ENCODE data around the gene LEMD2.

Gene LEMD2

DNA sequence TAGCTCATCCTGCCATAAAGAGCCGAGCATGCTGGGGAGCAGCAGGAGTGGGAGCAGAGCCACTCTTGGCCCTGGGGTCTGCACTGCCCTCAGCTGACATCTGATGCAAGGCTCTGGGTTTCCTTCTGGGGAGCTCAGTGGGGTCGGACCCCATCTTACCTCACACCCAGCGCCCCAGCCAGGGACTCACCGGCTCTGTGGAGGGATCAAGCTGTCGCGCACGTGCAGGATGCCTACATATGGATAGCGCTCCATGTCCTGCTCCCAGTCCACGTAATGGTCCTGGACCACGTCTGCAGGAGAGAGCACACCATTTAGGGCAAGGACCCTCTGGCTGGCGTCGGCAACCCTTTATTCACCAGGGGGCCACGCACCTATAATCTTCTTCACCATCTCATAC, 12.2 kb downstream of the LEMD2 start:
- no peak for DNase-seq (ENCODE audit: low spot score)

DNA sequence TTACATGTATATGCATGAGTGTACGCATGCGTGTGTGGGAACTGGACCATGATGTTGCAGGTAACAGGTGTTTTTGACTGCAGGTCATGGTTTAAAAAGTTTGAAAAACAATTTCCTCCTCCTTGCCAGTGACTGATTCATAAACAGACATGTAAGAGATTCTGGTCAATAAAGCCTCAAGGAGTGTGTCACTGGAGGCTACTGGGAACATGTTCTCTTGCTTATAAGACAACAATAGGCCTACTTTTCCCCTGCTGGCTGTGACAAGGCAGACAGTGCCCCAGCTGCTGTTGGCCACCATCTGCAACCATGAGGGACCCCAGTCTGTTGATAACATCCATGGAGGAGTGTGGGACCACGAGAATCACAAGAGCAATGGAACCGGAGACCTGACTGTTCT, 12.7 kb downstream of the LEMD2 start:
- DNase-seq (ENCODE audit: low spot score): no peak

DNA sequence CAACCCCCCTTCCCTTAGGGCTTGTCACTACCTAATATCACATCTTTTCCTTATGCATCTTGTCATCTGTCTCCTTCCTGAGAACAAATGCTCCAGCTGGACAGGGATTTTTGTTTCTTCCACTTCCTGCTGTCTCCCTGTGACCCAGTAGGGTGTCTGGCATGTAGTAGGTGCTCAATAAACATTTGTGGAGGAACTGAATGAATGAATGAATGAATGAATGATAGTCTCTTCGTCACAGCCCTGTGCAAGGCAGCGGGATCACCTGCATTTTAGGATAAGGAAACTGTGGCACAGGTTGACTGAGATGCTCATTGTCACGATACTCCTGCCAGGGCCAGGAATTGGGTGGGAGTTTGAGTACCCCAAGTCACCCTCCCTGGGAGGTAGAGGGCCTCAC, 14.2 kb downstream of the LEMD2 start:
- DNase-seq (ENCODE audit: low spot score): no peak

DNA sequence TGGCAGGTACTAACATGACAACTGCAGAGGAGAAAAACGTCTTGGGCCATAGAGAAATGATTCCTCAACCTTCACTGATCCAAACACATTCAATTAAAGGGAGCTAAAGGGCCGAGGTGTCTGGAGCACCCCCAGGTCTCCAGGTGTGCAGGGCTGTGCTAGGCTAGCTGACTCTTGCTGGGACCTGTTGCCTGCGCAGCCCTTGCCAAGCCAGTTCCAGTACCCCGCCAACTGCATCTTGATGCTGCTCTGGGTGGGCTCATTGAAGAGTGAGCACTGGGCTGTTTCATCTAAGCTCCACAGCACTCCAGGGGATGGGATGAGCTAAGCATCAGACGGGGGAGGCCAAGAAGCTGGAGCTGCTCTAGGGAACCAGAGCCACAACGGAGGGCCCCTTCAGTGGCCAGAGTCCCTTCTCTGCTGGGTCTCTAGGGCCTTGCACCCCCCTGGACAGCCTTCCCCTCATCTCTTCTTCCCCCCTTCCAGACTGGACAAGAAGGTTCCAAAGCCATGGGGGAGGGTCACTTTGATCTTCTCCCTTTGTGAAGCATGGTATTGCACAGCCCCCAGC, 15.9 kb downstream of the LEMD2 start:
- no peak for DNase-seq (ENCODE audit: low spot score)

DNA sequence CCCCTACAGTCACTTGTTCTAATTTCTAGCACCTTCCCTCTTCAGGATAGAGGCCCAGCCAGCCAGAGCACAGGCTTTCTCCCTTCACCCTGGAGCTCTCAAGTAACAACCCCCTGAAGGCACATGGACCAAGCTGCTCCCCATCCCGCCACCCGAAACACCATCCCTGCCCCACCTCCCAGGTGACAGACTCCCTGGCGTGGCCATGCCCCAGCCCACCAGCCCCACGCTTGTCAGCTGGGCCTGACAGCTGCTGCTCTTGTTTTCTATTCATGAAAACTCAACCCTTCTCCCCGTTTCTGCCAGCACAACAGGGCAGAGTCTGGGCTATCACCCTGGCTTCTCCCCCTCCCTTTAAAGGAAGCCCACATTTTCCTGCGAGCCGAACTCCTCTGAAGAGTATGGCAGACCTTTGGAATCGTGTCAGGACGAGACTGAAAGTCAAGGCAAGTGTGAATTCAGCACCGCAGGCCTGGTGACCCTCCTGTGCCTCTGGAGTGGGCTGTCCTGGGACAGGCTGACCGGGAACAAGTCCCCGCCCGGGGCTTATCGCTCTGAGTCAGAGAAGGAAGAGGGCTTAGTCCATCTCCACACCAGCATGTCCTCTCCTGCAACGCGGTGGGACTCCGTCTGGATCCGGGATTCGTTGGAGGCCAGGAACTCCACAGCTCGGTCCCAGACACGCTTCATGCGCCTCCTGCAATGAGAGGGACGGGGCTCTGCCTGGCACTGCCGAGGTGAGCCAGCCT, 16.7 kb downstream of the LEMD2 start:
- no peak for DNase-seq (ENCODE audit: low spot score)

DNA sequence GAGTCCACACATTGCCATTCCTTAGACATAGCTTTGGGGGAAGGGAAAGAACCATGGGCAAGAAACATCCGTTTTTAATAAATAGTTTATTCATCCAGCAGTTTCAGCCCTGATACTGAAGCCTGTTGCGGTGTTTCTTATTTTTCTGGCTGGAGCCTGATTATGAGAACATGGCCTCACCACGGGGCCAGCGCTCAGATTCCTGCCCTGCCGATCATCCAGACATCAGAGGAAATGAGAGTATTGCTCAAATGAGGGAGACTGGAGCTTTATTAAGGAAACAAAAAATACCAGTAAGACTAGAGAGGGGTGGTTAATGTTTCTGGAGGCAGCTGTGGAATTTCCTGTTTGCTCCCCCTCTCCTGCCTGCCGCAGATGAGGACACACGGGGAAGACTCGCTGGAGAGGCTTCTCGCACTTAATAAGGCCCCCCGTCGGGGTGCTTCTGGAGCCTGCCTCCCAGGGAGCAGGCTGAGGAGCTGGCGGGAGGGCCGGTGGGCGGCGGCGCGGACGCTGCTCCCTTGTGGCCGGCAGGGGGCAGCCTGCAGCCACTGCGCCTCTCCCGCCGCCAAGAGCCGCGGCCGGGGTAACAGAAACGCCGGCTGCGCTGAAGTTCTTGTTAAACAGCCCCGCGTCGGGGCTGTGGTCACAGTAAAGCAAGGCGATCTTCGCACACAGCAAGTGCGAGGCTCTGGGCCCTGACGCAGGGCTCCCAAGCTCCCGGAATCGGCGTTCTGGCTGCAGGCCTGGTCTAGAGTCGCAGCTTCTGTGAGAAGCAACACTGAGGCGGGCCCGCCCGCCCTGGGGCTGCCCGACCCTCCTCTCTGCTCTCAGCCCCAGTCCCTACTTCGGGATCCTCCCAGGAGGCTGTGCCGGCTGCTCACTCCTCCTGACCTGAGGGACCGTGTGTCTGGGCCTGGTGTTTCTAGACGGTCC, 17.5 kb downstream of the LEMD2 start:
- DNase-seq (ENCODE audit: low spot score): peak; percentile 73

DNA sequence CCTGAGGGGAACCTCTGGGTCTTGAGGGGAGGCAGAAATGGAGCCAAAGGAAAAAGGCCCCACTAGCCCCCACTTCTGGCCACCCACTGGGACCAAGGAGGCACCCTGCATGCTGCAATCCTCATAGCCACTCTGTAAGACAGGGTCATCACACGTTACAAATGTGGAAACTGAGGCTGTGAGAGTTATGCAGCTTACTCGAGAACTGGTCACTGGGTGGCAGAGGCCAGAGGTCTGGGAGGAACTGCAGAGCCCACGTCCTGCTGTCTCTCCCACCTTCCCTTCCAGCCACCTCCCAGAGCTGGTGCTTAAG, 18.1 kb downstream of the LEMD2 start:
- no peak for DNase-seq (ENCODE audit: low spot score)

DNA sequence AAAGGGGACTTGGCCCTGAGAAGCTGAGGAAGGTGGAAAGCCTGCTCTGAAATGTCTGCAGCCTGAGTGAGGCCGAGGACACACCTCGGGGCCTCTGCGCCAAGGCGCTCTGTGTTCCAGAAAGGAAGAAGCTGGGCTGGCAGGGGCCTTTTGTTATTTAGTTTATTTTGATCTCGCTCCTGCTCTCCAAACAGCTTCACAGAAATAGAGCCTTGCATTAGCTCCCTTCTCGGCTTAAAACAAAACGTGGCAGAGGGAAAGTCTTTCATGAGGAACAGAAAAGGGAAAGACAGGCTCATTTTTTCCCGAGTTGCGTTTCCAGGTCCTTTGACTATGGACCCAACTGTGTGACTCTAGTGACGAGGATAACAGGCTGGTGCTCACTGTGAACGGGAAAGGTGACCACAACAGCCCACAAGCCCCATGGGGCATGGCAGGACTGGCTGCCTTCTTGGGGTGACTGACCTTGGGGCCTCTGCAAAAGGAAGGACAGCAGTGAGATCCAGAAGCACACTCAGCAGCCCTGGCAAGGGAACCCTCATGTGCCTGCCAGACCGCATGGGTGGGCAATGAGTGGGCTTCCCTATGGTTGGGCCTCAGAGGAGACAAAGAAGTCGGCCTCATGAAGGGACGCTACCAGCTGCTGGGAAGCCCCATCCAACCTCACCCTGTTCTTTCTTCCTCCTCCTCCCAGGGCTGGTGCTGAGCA, 18.7 kb downstream of the LEMD2 start:
- DNase-seq (ENCODE audit: low spot score): no peak

DNA sequence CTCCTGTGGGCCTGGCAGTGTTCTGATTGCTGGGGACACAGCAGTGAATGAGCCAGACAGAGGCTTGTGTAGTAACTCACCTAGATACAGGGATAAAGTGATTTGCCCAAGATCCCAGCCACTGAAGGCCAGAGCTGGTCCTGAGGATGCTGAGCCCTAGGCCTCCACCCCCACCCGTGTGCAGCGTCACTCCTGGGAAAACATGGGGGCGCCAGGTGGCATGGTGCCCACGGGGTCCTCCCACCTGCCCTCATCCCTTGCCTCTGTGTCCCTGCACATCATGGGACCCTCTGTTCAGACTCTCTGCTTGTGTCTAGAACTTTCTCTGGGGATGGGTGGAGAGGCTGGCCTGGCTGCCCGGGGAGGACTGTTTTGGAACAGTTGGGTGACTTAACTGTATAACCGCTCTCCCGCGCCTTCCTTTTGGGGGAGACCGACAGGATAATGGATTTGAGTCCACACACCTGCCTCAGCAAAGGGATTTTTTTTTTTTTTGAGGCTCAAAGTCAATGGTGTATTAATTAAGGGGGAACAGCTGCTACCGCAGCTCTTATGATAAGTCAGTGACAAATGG, 19.6 kb downstream of the LEMD2 start:
- no peak for DNase-seq (ENCODE audit: low spot score)

DNA sequence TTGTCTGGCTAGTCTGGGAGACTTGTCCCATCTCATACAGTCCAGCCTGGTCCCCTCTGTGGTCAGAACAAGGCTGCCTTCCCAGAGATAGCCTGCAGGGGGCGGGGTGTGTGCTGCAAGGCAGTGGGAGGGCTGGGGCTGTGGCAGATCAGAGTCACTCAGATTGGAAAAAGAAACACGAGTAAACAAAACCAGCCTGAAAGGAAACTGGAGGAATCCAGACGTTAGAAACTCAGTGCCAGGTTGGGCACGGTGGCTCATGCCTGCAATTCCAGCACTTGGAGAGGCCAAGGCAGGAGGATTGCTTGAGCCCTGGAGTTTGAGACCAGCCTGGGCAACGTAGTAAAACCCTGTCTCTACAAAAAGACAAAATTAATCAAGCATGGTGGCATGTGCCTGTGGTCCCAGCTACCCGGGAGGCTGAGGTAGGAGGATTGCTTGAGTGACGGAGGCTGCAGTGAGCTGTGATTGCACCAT, 20.2 kb downstream of the LEMD2 start:
- DNase-seq (ENCODE audit: low spot score): peak; percentile 70

DNA sequence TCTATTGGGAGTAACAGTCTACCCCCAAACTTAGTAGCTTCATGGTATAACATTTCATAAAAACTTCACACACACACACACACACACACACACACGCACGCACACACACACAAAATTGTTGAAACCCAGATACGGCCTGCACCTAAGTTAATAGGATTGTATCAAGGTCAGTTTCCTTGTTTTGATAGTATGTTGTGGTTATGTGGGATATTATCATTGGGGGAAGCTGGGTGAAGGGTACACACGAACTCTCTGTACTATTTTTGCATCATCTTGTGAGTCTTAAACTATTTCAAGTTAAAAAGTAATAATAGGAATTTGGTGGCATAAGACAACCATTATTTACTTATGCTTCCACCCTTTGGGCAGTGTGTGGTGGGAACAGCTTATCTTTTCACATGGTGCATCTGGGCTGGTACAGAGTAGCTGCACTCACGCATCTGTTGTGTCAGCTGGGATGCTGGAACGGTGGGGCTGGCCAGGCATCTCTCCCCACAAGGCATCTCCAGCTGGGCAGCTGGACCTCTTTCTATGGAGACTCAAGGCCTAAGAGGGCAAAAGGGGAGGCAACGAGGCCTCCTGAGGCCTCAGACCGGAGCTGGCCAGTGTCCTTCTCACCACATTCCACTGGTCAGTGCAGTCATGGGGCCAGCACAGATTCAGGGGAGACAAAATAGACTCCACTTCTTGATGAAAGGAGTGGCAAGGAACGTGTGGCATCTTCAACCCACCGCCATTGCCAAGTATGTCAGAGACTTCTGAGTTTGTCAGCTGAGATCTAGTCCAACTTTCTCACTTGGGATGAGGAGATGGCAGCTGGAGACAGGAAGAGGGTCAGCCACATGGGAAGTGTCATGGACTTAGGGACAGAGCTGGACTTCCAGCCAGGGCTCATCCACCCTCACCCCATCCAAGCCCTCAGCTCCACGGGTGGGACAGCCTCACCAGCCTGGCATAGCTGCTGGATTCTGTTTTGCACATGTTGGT, 21.7 kb downstream of the LEMD2 start:
- DNase-seq (ENCODE audit: low spot score): no peak

DNA sequence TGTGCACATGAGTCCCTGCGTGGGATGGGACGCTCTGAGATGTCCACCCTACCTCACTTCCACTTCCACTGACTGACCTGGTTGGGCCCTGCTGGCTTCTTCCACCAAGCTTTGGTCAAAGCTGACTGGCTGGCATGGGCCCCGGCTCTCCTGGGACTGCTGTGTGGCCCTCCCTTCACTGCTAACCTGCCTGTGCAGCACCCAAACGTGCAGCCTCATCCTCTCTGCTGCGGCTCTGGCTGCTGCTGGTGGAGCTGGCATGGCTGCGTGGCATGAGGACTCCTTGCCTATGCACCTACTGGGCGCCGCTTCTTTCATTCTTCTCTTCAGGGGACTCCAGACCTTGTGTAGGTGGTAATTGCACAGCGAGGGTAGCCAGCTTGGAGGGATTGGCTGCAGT, 23.6 kb downstream of the LEMD2 start:
- no peak for DNase-seq (ENCODE audit: low spot score)

DNA sequence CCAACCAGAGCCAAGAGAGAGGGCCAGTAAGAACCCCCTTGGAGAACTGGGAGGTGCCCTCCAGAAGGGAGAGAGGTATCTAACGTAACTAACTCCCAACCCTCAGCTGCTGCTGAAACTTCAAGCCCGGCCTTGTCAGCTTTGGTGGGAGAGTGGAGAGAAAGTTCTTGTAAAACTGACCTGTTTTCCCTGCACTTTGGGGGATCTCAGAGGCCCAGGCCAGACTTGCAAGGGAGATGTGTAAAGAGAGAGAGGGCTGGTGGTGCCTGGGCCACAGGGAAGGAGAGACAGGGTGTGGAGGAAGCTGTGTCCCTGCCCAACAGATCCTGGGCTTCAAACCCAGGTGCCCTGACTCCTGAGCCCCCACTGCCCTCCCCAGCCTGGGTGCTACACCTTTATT, 24.9 kb downstream of the LEMD2 start:
- no peak for DNase-seq (ENCODE audit: low spot score)

DNA sequence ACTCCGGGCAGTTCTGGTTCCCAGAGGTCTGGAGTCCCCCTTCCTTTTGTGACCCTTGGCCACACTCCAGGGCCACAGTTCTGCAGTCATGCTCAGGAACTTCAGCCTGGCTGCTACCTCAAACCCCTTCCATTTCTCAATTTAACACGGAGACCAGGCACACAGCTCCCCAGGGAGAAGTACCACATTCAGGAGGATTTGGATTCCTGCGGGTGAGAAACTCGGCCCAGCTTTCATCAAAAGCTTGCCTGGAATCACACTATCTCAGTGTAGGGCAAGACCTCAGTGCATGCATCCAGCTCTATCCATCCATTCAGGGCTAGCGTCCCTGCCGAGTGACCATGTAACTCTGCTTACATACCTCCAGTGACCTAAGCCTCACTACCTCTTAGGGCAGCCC, 25.4 kb downstream of the LEMD2 start:
- DNase-seq (ENCODE audit: low spot score): no peak

DNA sequence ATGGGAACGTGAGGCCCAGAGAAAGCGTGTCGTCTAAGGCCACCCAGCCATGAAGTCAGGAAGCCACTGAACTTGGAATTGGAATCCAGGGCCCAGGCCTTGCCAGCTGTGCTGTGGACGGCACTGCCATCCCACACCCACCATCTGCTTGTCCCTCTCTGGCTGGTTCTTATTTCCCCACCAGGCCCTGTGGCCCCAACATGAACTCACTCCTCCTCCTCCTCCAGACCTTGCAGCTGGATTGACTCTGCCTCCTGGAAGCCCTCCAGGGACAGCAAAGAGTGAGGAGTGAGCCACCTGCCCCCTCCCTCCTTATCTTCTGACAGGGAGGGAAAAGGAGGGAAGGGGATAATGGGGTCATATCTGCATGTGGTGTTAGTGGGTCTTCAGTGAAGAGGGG, 26.2 kb downstream of the LEMD2 start:
- no peak for DNase-seq (ENCODE audit: low spot score)

DNA sequence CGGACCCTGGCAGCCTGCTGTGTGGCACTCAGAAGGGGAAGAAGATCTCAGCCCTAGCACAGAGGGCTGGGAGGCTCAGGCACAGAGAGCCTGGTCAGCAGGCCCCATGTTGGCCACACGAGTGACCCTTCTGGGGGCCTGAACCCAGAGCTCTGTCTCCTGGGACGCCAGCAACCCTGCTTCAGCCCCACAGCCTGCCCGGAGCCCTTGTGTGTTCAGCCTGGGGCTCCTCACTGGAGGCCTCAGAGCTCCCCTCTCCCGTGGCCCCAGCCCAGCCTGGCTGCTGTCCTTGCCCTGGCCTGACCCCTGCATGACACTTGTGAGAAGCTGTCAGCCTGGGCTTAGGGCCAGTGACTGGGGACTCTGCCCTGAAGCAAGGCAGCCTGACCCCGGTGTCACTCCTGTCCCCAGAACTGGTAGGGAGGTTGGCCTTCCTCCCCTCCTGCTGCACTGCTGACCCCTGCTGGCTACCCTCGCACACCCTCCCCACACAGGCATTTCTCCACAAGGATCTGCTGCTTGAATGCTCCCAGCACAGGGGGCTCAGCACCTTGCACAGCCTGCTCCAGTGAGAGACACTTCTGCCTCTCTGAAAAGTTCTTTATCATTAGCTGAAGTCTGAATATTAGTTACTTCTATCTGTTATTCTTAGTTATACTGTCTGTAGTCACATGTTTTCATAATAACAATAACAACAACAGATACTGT, 26.9 kb downstream of the LEMD2 start:
- peak; percentile 56 for DNase-seq (ENCODE audit: low spot score)

DNA sequence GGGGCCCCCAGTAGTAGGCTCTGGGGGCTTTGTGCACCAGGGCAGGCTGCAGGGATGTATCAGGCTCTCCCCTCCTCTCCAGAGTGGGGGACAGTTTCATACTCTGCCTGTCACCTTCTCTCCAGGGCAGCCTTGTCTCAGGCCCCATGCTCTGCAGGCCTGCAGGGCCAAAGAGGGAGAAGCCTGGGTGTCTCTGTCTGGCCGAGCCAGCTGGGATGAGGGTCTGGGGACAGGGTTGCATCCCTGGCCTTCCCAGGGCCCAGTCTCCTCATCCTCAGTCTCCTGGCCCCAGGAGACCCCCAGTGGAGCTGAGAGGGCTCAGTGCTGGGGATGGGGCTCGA, 27.4 kb downstream of the LEMD2 start:
- DNase-seq (ENCODE audit: low spot score): no peak

DNA sequence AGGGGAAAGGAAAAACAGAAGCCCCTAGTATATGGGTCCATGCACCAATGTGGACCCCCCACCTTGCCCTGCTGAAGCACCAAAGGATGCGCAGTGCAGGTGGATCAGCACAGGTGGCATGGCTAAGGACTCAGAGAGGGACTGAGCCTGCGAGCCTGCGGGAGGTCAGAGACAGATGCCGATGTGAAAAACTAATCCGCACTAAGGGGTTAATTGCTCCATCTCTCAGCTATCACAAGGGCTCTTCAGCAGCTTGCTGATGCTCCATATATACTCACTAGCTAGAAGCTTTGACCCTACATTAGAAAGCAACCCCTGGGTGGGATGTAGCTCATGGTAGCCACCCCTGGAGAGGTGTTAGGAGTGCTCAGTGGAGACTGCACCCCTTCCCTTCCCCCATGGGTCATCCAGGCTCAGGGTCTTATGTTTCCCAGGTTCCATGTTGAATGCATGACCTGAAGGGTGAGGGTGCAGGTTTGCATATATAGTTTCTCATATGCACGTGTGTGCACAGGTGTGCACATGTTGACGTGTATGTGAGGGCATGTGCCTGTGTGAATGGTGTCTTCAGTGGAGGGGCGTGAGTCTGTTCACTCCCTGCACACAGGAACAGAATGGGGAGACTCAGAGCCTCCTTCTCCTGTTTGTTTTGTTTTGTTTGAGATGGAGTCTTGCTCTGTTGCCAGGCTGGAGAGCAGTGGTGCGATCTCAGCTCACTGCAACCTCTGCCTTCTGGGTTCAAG, 28.9 kb downstream of the LEMD2 start:
- no peak for DNase-seq (ENCODE audit: low spot score)

DNA sequence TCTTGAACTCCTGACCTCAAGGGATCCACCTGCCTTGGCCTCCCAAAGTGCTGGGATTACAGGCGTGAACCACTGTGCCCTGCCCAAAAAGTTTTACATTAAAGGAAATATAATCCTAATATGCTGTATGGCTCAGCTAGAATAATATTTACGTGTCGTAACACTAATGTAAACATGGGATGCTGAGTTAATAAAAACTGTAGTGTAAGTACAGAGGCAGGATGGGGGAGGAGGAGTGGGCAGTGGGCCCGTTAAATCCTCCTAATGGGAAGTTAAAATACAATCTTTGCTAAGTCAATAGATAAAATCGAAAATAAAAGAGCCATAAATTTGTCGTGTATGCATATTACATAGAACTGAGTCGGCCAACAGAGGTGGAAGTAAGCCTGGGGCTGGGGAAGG, 30.1 kb downstream of the LEMD2 start:
- DNase-seq (ENCODE audit: low spot score): no peak
